Sigmoid colon (tissue), 4 donors: ENCODE measurements around the gene ADGRV1.

Experiments used
- CTCF ChIP-seq, 4 experiments: fragments of 450-650 bp in 3 of 4; fragments of 200-600 bp in 1 of 4; IDR thresholded peaks; one replicate each; pipeline ENCODE4 v1.5.1; 2016 to 2019; ENCODE audit warnings: antibody characterized with exemption in 4 of 4, mild to moderate bottlenecking in 3 of 4, moderate library complexity in 2 of 4
- POLR2AphosphoS5 ChIP-seq, 4 donors: sonication (generic); formaldehyde crosslinking; IDR thresholded peaks; one replicate each; pipeline ENCODE4 v1.6.1; 2017; ENCODE audit warnings: antibody characterized with exemption in 4 of 4

- TF ChIP-seq CTCF (IDR thresholded peaks at IDR 0.05) (no peak), POLR2AphosphoS5 (IDR thresholded peaks at IDR 0.05) (no peak)
These were observed 592.0 kb downstream of the ADGRV1 start for GRCh38 chr5:91150636-91151035.
